Kasumi-1 (cell line): ENCODE results near the gene FTSJ1.

Source experiments
- DNase-seq, 2 experiments: peaks; one replicate each; lab custom pipeline; 2025; lab: John Stamatoyannopoulos, UW

Gene FTSJ1

DNA sequence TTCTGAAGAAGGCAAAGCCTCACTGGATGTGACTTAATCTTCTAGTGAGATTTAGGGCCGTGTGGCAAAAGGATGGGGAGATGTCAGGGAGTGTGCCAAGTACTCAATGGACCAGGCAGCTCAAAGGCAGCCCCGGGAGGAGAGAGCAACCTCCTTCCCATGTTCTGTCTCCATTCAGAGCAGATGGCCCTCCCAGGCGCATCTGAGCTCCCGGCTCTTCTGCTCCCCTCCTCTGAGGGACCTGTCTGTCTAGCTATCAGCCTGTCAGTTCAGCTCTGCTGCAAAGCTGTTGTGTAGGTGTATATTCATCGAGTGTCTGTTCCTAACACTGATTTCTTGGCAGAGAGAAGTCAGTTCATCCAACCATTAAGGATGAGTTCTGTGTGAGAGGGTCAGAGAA, 21.9 kb downstream of the FTSJ1 start:
- DNase-seq: no peak

DNA sequence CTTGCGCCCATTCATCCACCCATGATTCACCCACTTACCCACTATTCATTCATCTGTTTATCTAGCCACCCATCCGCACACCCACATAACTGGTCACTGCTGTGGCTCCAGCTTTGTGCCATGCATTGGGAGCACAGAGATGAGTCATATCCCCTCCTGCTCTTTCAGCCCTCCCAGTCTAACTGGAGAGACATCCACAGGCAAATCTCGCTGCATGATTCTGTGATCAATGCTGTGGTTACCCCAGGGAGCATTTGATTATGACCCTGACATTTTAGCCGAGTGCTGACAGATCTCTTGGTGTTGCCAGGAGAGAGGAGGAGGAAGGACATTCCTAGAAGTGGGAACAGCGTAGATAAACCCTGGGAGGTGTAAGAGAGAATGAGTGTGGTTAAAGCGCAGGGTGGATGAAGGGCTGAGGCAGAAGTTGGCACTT, 22.4 kb downstream of the FTSJ1 start:
- no peak for DNase-seq

DNA sequence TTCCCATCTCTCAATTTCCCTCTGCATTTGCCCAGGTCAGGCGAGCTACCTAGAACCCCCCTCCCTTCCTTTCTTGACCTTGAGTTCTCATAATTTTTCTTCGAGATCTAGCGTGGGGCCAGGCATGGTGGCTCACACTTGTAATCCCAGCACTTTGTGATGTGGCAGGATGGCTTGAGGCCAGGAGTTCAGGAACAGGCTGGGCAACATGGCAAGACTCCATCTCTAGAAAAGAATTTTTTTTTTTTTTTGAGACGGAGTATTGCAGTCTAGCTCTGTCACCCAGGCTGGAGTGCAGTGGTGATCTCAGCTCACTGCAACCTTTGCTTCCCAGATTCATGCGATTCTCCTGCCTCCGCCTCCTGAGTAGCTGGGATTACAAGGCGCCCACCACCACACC, 28.3 kb downstream of the FTSJ1 start:
- DNase-seq: no peak

- no peak for DNase-seq
Observed at GRCh38 chrX:48505481-48505880, 29.5 kb downstream of the FTSJ1 start.

GRCh38 chrX:48507246-48507645, 31.2 kb downstream of the FTSJ1 start:
- no peak for DNase-seq

- peak; percentile 36 to 52 for DNase-seq
Observed at GRCh38 chrX:48508400-48509244, 32.6 kb downstream of the FTSJ1 start, which contains the start of gene PORCN. Gene PORCN, plus strand, starts transcription at chrX:48508992. Its CDS starts 829 bp downstream, at chrX:48509821.

DNA sequence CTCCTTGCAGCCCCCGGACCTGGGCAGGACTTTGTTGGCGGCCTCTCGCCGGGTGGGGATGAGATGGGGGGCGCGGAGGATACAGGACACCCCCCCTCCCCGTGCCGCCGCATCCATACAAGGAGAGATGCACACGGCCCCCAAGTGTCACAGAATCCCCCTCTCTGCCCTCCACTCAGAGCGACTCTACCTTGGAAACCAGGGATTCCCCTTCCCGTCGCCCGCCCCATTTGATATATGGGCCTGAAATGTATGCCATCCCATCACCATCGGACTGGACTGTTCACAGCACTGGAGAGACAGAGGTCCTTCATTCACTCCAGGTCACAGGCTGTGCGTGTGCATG, 33.2 kb downstream of the FTSJ1 start:
- no peak for DNase-seq

- DNase-seq: no peak
Observed at GRCh38 chrX:48509619-48510018, 33.6 kb downstream of the FTSJ1 start.

- DNase-seq: peak in 1 of 2 experiments; percentile 6
Observed at GRCh38 chrX:48511560-48511959, 35.6 kb downstream of the FTSJ1 start.

DNA sequence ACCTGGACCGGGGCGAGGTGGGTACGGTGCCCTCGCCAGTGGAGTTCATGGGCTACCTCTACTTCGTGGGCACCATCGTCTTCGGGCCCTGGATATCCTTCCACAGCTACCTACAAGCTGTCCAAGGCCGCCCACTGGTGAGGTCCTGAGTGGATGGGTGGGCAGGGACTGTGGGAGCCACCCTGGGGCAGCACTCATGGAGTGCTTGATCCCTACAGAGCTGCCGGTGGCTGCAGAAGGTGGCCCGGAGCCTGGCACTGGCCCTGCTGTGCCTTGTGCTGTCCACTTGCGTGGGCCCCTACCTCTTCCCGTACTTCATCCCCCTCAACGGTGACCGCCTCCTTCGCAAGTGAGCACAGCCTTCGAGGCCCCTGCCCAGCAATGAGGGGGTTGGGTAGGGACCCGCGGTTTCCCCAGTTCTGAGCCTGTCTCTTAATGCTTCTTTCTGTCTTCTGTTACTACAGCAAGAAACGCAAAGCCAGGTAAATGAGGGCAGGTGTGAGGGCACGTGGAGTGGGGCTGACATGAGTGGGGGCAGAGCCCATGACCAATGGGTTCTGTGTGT, 36.5 kb downstream of the FTSJ1 start:
- DNase-seq: no peak

GRCh38 chrX:48513670-48514069, 37.7 kb downstream of the FTSJ1 start:
- DNase-seq: no peak

GRCh38 chrX:48514126-48514806, 38.3 kb downstream of the FTSJ1 start:
- no peak for DNase-seq

- no peak for DNase-seq
Observed at GRCh38 chrX:48514868-48515460, 39.0 kb downstream of the FTSJ1 start.

DNA sequence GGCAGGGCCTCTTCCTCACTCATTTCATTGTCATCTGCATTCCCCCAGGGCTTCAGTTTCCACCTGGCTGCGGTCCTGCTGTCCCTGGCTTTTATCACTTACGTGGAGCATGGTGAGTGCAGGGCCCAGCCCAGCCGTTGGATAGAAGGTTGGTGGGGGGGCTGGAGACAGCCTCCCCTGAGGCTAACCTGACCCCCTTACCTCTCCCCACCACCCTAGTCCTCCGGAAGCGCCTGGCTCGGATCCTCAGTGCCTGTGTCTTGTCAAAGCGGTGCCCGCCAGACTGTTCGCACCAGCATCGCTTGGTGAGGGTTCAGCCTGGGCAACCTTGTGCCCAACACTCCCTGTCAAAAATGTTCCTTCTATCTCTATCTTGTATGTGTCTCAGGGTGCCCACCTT, 39.8 kb downstream of the FTSJ1 start:
- DNase-seq: no peak

DNA sequence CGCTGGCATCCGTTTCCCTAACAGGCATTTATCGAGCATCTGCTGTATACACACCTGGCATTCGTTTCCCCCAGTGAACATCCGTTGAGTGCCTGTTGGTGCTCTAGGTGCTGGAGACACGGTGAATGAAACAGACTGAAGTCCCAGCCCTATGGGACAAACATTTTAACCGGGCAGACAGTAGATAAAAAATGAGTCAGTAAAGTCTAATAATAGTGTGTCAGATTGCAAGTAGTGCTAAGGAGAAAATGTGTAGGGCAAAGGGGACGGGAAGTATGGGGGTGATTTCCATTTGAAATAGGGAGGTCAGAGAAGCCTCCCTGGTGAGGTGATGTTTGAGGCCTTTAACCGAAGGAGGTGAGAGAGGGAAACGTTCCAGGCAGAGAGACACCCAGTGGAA, 40.3 kb downstream of the FTSJ1 start:
- no peak for DNase-seq

GRCh38 chrX:48516987-48517386, 41.0 kb downstream of the FTSJ1 start:
- DNase-seq: no peak

- peak in 1 of 2 experiments; percentile 8 for DNase-seq
Observed at GRCh38 chrX:48519481-48519880, 43.5 kb downstream of the FTSJ1 start.

DNA sequence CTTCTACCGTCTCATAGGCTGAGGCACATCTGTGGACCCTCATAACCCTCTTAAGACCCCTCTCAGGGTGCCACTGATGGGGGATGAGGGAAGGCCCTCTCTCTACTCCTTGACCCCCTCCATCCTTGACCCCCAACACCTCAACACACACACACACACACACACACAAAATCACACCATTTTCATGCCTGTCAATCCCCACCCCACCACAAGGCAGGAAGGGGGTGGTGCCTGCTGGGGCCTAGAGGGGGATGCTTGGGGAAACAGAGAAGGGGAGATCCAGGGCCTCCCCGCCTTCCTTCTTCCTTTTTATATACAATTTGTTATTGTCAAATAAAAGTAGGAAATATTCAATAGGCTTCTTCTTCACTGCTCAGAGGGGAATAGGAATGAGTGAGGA, 44.5 kb downstream of the FTSJ1 start:
- DNase-seq: no peak

DNA sequence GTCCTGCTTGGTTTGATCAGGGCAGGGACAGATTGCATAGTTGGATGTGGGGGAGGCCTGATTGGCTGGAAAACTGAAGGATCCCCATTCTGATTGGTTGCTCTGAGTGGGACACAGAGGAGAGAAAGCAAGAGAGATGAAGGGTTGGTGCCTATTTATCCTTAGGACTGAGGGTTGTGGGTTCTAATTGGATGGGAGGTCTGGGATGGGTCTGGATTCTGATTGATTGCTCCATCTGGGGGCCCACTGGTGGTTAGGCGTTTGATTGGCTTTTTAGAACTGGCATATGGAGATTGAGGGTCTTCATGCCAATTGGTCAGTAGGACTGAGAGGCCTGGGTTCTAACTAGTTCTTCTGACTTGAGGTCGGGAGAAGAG, 45.0 kb downstream of the FTSJ1 start:
- DNase-seq: no peak

- peak; percentile 88 to 93 for DNase-seq
Observed at GRCh38 chrX:48521353-48522243, 45.6 kb downstream of the FTSJ1 start, which contains the start of gene EBP. Gene EBP, plus strand, starts transcription at chrX:48521808. Its CDS starts 1,964 bp downstream, at chrX:48523772.

DNA sequence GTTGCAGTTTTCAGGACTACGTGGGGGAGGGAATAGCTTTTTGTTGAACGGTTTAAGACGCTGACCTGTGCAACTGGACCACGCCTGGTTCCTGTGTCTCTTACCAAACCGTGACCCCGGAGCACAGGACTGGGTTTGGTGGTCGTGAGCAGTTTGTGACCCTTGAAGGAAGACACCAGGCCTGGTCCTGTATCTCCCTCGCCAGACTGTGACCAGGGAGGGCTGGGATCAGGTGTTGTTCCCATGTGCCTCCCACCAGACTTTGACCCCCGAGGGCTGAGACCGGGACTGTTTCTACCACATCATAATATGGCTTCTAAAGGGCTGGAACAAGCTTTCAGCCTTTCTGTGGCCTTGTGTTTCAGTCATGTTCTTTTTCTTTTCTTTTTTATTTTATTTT, 46.3 kb downstream of the FTSJ1 start:
- DNase-seq: no peak

GRCh38 chrX:48523682-48524081, 47.7 kb downstream of the FTSJ1 start:
- DNase-seq: no peak
